A549 (cell line): ENCODE data around the gene TRAK1. TPM values are rescaled to one million over a fixed set of nuclear protein-coding genes. Genes with fewer than 3 reads are reported as not detected.

Source experiments
- ATAC-seq, 2 experiments: fragments of 200-7000 bp in 1 of 2; fragments of >200 bp in 1 of 2; cut with Nextera tagmentation in 1 of 2; cut with Tn5 transposase in 1 of 2; 3 replicates each; pipeline versions ENCODE4 v1.8.0 to v1.9.1; 2018 to 2020; ENCODE audit warnings: mild to moderate bottlenecking in 1 of 2, moderate library complexity in 1 of 2
- CTCF ChIA-PET: fragments of 300-600 bp; sonication (Branson Sonifier 250); formaldehyde crosslinking; extraction: SDS; loops from one replicate; lab custom pipeline; 2021; ENCODE audit warnings: antibody characterized with exemption, inconsistent platforms; lab: Yijun Ruan, JAX
- POLR2A ChIA-PET: fragments of 350-600 bp; formaldehyde crosslinking; extraction: SDS; loops from one replicate; lab custom pipeline; 2021; ENCODE audit warnings: antibody characterized with exemption, inconsistent platforms; lab: Yijun Ruan, JAX
- DNase-seq, 2 experiments: peaks; one replicate each; pipeline versions ENCODE4 v3.0.0 to v3.0.0-alpha.2; 2011 to 2016; ENCODE audit warnings: low read depth in 1 of 2, low spot score in 1 of 2
- FAIRE-seq: peaks from 2 replicates; lab custom pipeline; 2011; peaks lifted over from hg19 to GRCh38; lab: Jason Lieb, UNC
- H3K27ac ChIP-seq, 2 experiments: fragments of >200 bp; sonication (Bioruptor Twin); formaldehyde crosslinking; 3 replicates each; pipeline ENCODE4 v1.5.1; 2016 to 2017
- H3K4me1 ChIP-seq: fragments of >200 bp; sonication (Bioruptor Twin); formaldehyde crosslinking; 3 replicates; pipeline ENCODE4 v1.6.1; 2016
- H3K4me2 ChIP-seq: fragments of >200 bp; sonication (Bioruptor Twin); formaldehyde crosslinking; 3 replicates; pipeline ENCODE4 v1.6.1; 2016
- H3K4me3 ChIP-seq: fragments of >200 bp; sonication (Bioruptor Twin); formaldehyde crosslinking; 3 replicates; pipeline ENCODE4 v1.5.1; 2016
- H3K9me3 ChIP-seq: fragments of >200 bp; sonication (Bioruptor Twin); formaldehyde crosslinking; 3 replicates; pipeline ENCODE4 v1.6.1; 2016
- ATOH8 ChIP-seq: fragments of 250-450 bp; sonication (Bioruptor Pico); IDR thresholded peaks from 2 replicates; pipeline ENCODE4 v1.5.0; 2020; ENCODE audit warnings: low read depth, mild to moderate bottlenecking, moderate library complexity
- BCL3 ChIP-seq: fragments of >200 bp; sonication (Bioruptor Twin); formaldehyde crosslinking; IDR thresholded peaks from 3 replicates; pipeline ENCODE4 v1.6.1; 2016
- BHLHE40 ChIP-seq: IDR thresholded peaks from 2 replicates; pipeline ENCODE4 v1.6.1; 2012; ENCODE audit warnings: low read depth, low read length, inconsistent platforms
- CBX8 ChIP-seq: fragments of 200-600 bp; sonication (generic); IDR thresholded peaks from 2 replicates; pipeline ENCODE4 v1.6.1; 2016
- CEBPB ChIP-seq, 2 experiments: fragments of >200 bp in 1 of 2; sonication (Bioruptor Twin) in 1 of 2; formaldehyde crosslinking in 1 of 2; IDR thresholded peaks; 2 replicates each; pipeline ENCODE4 v1.6.1; 2012 to 2016
- CTCF ChIP-seq: fragments of >200 bp; sonication (Bioruptor Twin); formaldehyde crosslinking; IDR thresholded peaks from 3 replicates; pipeline ENCODE4 v1.5.1; 2016
- E2F6 ChIP-seq: IDR thresholded peaks from 2 replicates; pipeline ENCODE4 v1.6.1; 2012; ENCODE audit warnings: low read depth, borderline replicate concordance
- ELK1 ChIP-seq: fragments of 150-350 bp; IDR thresholded peaks from 2 replicates; pipeline ENCODE4 v1.6.1; 2014; ENCODE audit warnings: low read depth, mild to moderate bottlenecking, low read length
- EP300 ChIP-seq, 2 experiments: fragments of >200 bp; sonication (Bioruptor Twin); formaldehyde crosslinking; IDR thresholded peaks; 2 replicates in 1 of 2; 3 replicates in 1 of 2; pipeline ENCODE4 v1.6.1; 2016 to 2017
- ESRRA ChIP-seq: fragments of 150-350 bp; IDR thresholded peaks from 2 replicates; pipeline ENCODE4 v1.6.1; 2014; ENCODE audit warnings: mild to moderate bottlenecking, low read length, borderline replicate concordance
- FOXS1 ChIP-seq: fragments of 250-450 bp; sonication (Bioruptor Pico); IDR thresholded peaks from 2 replicates; pipeline ENCODE4 v1.5.0; 2020; ENCODE audit warnings: mild to moderate bottlenecking, moderate library complexity
- GATA3 ChIP-seq: IDR thresholded peaks from 2 replicates; pipeline ENCODE4 v1.6.1; 2012; ENCODE audit warnings: borderline replicate concordance
- HES2 ChIP-seq: fragments of >200 bp; sonication (Bioruptor Twin); formaldehyde crosslinking; IDR thresholded peaks from 2 replicates; pipeline ENCODE4 v1.6.1; 2016
- HEYL ChIP-seq: fragments of 250-450 bp; sonication (Bioruptor Pico); IDR thresholded peaks from 2 replicates; pipeline ENCODE4 v1.8.0; 2021; ENCODE audit warnings: mild to moderate bottlenecking, moderate library complexity
- HMGXB4 ChIP-seq: fragments of 250-450 bp; sonication (Bioruptor Pico); IDR thresholded peaks from 2 replicates; pipeline ENCODE4 v1.5.0; 2021; ENCODE audit warnings: mild to moderate bottlenecking, moderate library complexity, borderline replicate concordance
- HOXA7 ChIP-seq: fragments of 250-450 bp; sonication (Bioruptor Pico); IDR thresholded peaks from 2 replicates; pipeline ENCODE4 v1.5.0; 2020; ENCODE audit warnings: mild to moderate bottlenecking, moderate library complexity
- HOXB13 ChIP-seq: fragments of 250-450 bp; sonication (Bioruptor Pico); IDR thresholded peaks from 2 replicates; pipeline ENCODE4 v1.5.0; 2020; ENCODE audit warnings: low read depth, mild to moderate bottlenecking, moderate library complexity
- HOXB5 ChIP-seq: fragments of 250-450 bp; sonication (Bioruptor Pico); IDR thresholded peaks from 2 replicates; pipeline ENCODE4 v1.5.0; 2020; ENCODE audit warnings: mild to moderate bottlenecking, moderate library complexity
- JUN ChIP-seq, 2 experiments: fragments of >200 bp; sonication (Bioruptor Twin); formaldehyde crosslinking; IDR thresholded peaks; 2 replicates in 1 of 2; 3 replicates in 1 of 2; pipeline ENCODE4 v1.6.1; 2016 to 2017
- MAFK ChIP-seq: fragments of 450-650 bp; IDR thresholded peaks from 2 replicates; pipeline ENCODE4 v1.6.1; 2014; ENCODE audit not compliant: partially characterized antibody
- MAZ ChIP-seq: fragments of 150-350 bp; IDR thresholded peaks from 2 replicates; pipeline ENCODE4 v1.6.1; 2014; ENCODE audit warnings: antibody characterized with exemption, low read depth, low read length, borderline replicate concordance
- NFE2L2 ChIP-seq: fragments of 150-350 bp; conservative IDR thresholded peaks from 2 replicates; pipeline ENCODE4 v1.6.1; 2014; ENCODE audit warnings: low read length
- PHF8 ChIP-seq: fragments of 200-600 bp; sonication (generic); IDR thresholded peaks from 2 replicates; pipeline ENCODE4 v1.6.1; 2016; ENCODE audit warnings: low read depth, mild to moderate bottlenecking, antibody characterized with exemption, moderate library complexity, borderline replicate concordance
- SREBF2 ChIP-seq: fragments of 450-650 bp; IDR thresholded peaks from 2 replicates; pipeline ENCODE4 v1.6.1; 2014; ENCODE audit warnings: mild to moderate bottlenecking, moderate library complexity
- USF2 ChIP-seq: fragments of 450-650 bp; IDR thresholded peaks from 2 replicates; pipeline ENCODE4 v1.6.1; 2014; ENCODE audit warnings: antibody characterized with exemption
- ZC3H11A ChIP-seq: fragments of 450-650 bp; IDR thresholded peaks from 2 replicates; pipeline ENCODE4 v1.6.1; 2014; ENCODE audit warnings: antibody characterized with exemption, mild to moderate bottlenecking
- ZSCAN20 ChIP-seq: fragments of 250-450 bp; sonication (Bioruptor Pico); IDR thresholded peaks from 2 replicates; pipeline ENCODE4 v1.8.0; 2022; ENCODE audit warnings: mild to moderate bottlenecking, moderate library complexity
- WGBS: methylation state at CpG from one replicate; pipeline ENCODE4 v1.1.6; 2017; ENCODE audit errors: missing lambda C conversion rate; 5-methylcytosine and 5-hydroxymethylcytosine counted together
- polyA plus RNA-seq, 4 experiments: library from polyadenylated mRNA; depleted of rRNA in 3 of 4; stranded (reverse); fragments of >200 nt; fragmentation: RNase III in 1 of 4; extraction: RNeasy Plus Mini Kit Qiagen cat#74134 plus additional on column Dnase treatment in 1 of 4; gene quantifications; 2 replicates in 3 of 4; 3 replicates in 1 of 4; pipeline ENCODE4 v1.2.3, GENCODE V29; 2011 to 2017

Gene TRAK1
- polyA plus RNA-seq, 2 of the 4 experiments (the other 2 are of a cell fraction) = 12.2 to 22.3 TPM

- DNase-seq (no peak), ATAC-seq (no peak), FAIRE-seq (no peak)
- ChIA-PET POLR2A (no interaction called here), CTCF (interaction anchor here (0.6 to 1.0 kb wide), 2 partner anchors 20 to 31 kb away, joined by 3 to 4 read pairs; no protein-coding TSS in a partner anchor)
- no peak overlapping the region for H3K4me2 ChIP-seq
- 92% methylated on average over 3 of the region's 4 CpGs for WGBS
- H3K4me1 ChIP-seq = no peaks in the 10 kb centered on the region
- H3K27ac ChIP-seq = no peak overlapping the region
- no peaks in the 10 kb centered on the region for H3K9me3 ChIP-seq
- no peak overlapping the region for H3K4me3 ChIP-seq
- TF ChIP-seq HMGXB4 (CRISPR knock-in tag) (no peak), HOXB13 (CRISPR knock-in tag) (no peak), FOXS1 (CRISPR knock-in tag) (no peak), SREBF2 (no peak), PHF8 (no peak), ELK1 (no peak), NFE2L2 (no peak), MAZ (no peak), HEYL (CRISPR knock-in tag) (no peak), CTCF (no peak), HES2 (no peak), ZC3H11A (no peak), BCL3 (no peak), JUN (IDR thresholded peaks at IDR 0.05) (no peak), E2F6 (no peak), HOXB5 (CRISPR knock-in tag) (no peak), CEBPB (IDR thresholded peaks at IDR 0.05) (no peak), BHLHE40 (no peak)
Measured at GRCh38 chr3:42216302-42216701, 125.1 kb downstream of the TRAK1 start.

- ChIA-PET POLR2A (no interaction called here), CTCF (interaction anchor here (0.6 kb wide), 1 partner anchor 20 kb away, joined by 4 read pairs; no protein-coding TSS in a partner anchor)
- no peaks in the 10 kb centered on the region for H3K4me1 ChIP-seq
- H3K9me3 ChIP-seq = no peaks in the 10 kb centered on the region
- WGBS = 82% methylated on average over 5 of the region's 5 CpGs
- FAIRE-seq (no peak), DNase-seq (no peak), ATAC-seq (no peak)
- H3K4me3 ChIP-seq = no peak overlapping the region
- no peak overlapping the region for H3K4me2 ChIP-seq
- no peak overlapping the region for H3K27ac ChIP-seq
- TF ChIP-seq BHLHE40 (no peak), ELK1 (no peak), GATA3 (no peak), EP300 (IDR thresholded peaks at IDR 0.05) (no peak), FOXS1 (CRISPR knock-in tag) (no peak), HEYL (CRISPR knock-in tag) (no peak), USF2 (no peak), ZSCAN20 (CRISPR knock-in tag) (no peak), ESRRA (no peak), ATOH8 (CRISPR knock-in tag) (no peak), E2F6 (no peak), CBX8 (no peak), MAFK (no peak), HOXA7 (CRISPR knock-in tag) (no peak)
Measured at GRCh38 chr3:42216931-42217333, 125.8 kb downstream of the TRAK1 start.
